H4 (cell line): ENCODE data around the gene BCAR3. TPM values are rescaled to one million over a fixed set of nuclear protein-coding genes. Genes with fewer than 3 reads are reported as not detected.
"Not testable (repeated sequence)": the region's sequence is repeated elsewhere in the genome, so short reads cannot be mapped to it uniquely, and the experiment has no call there.

Source experiments
- DNase-seq: peaks from one replicate; pipeline ENCODE4 v3.0.0-alpha.2; 2015; ENCODE audit warnings: low spot score
- total RNA-seq: library from RNA; depleted of rRNA; stranded (reverse); fragments of >200 nt; shearing (Covaris generic); gene quantifications from 2 replicates; pipeline ENCODE4 v1.2.3, GENCODE V29; 2014

The BCAR3 gene
- total RNA-seq, 1 experiment from 2014 or later = 23.7 TPM

DNA sequence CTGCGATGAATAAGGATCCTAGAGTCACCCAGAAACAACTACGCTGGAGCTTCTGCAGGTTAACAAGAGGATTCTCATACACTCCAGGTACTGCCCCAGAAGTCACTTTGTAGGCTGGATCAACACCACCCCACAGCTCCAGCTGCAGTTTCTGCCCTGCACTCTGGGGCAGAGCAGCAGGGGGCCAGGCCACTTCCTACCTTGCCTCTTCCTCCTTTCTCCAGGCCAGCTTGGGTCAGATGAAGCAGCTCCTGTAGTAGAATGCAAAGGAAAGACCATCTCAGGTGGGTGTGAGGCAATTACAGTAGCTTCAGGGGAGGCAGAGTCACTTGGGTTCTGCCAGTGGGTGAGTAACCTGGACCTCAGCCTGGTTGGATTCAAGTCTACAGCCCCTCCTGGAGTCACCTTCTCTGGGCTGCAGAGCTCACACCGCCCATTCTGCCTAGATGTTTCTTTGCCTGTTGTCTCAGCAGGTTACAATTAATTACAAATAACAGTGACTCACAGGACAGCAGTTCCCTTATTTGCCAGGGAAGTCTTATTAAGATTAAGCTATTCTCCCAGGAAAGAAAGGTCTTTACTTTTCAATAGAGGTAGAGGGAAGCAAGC is 24.4 kb upstream of the BCAR3 start:
- DNase-seq = no peak

DNA sequence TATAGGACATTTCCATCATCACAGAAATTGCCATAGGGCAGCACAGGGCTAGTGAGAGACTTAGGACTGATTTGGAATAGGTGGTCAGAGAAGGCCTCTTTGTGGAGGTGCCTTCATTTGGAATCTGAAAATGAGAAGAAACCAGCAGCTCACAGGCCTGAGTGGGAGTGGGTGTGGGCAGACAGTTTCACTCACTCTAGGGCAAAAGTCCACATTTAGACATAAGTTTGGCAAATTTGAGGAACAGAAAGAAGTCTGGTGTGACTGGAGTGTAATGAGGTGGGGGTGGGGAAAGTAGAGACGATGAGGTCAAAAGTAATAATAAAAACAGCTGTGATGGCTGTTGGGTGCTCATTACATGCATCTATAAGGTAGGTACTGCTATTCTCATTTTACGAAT is 22.4 kb upstream of the BCAR3 start:
- DNase-seq = no peak

DNA sequence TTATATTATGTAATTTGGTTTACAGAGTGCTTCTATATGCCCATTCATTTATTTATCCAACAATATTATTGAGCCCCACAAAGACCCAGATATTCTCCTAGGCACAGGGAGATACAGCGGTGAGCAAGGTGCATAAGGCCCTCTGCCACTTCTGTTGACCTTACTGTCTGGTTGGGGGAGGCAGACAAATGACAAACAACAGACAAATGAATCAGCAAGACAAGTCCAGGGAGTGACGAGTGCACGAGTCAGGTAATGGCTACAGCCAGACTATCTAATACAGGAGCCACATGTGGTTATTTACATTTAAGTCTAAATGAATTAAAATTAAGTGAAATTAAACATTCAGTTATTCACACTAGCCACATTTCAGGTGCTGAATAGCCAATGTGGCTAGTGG is 22.0 kb upstream of the BCAR3 start:
- DNase-seq = no peak

DNA sequence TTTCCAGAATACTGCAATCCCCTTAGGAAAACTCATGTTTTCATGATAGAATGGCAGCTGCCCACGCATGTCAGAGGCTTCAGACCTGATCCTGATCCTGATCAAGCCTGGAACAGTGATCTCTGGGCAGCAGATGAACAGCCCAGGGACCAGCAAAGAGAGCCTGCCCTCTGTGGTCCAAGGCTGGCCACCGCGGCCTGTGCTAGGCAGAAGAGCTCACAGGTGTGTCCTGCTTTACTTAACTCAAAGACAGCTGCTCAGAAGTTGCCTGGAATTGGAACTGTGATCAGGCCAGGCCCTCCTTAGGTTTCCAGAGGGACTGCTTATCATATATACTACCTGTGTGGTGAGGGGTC is 21.2 kb upstream of the BCAR3 start:
- DNase-seq = no peak

DNA sequence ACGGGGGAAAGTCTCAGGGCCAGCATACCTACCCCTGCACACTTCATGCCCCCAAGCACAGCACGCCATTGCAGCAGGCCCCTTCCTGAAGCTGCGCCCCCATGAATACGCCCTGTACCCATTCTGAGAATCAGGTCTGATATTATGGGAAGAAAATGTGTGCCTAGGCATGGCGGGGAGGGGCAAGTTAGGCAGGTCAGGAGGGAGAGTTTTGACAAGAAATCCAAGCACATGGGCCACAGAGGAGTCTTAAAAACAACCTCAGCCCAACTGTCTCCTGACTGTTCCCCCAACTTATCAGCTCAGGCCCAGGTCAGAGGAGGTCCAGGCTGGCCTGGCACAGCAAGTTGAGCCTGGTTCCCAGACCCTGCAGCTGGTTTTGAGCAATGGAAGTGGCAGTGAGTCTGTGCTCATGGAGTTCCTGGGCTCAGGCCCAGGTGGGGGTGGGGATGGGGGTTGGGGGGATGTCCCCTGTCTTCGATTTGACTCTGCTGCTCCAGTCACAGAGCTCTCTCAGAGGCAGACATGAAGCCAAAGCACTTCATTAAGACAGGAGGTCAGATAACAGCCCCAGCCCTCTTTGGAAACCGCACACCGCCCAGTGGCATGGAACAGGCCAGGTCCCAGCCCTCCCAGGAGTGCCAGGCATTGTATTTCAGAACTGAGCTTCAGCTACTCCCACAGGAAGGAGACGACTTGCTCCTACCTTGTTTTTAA is 20.6 kb upstream of the BCAR3 start:
- peak; percentile 81 for DNase-seq

DNA sequence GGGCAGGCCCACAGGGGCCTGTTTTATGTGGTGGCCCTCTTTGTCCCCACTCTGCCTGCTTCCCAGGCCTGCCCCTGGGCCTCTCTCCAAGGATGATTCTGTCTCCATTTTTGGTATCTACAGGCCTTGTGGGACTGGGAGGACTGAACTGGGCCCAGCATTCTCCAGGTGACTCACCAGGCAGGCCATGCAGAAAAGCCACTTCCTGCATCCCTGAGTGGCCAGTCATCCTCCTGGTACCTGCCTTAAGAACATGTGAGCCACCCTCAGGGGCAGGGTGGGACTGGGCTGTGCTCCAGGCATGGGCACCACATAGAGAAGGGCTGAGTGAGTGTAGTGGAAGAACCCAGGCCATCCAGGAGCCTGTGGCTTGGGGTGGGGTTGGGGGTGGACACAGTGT is 20.0 kb upstream of the BCAR3 start:
- peak; percentile 97 for DNase-seq

DNA sequence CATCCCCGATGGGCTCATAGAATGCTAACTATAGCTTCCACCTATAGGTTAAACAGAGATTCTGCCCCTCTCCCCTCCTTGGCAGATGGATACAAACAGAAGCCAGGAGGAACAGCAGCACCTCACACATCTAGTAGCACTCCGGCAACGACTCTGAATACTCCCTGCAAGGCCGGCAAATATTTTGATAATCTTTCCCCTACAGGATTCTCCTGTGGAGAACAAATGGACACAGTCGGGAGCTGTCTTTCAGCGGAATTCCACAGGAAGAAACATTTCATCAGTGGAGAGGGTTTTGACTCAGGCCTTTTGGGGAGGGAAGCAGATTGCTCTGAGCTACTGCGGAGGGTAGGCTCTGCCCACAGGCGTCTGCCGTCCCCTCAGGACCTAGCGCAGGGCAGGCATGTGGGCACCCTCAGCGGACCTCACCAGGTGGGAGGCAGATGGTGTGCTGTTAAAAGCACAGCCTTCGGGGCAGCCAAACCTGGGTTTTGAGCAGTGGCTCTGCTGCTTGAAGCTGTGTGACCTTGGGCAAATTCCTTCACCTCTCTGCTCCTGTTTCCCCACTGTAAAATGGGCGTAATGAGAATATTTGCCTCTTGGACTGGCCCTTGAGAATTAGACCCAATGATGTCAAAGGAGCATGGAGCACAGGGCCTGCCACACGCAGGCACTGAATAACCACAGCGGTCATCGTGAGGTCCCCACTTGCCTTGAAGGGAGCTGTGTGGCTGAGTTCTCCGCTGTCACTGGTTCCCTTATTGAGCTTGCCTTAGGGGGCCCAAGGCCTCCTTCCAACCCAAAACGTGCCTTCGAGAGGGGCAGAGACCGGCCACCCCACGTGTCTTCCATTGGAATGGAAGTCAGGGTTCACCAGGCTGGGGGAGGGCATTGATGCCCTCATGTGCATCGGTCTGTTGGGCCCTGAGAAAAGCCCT is 19.2 kb upstream of the BCAR3 start:
- DNase-seq = no peak

DNA sequence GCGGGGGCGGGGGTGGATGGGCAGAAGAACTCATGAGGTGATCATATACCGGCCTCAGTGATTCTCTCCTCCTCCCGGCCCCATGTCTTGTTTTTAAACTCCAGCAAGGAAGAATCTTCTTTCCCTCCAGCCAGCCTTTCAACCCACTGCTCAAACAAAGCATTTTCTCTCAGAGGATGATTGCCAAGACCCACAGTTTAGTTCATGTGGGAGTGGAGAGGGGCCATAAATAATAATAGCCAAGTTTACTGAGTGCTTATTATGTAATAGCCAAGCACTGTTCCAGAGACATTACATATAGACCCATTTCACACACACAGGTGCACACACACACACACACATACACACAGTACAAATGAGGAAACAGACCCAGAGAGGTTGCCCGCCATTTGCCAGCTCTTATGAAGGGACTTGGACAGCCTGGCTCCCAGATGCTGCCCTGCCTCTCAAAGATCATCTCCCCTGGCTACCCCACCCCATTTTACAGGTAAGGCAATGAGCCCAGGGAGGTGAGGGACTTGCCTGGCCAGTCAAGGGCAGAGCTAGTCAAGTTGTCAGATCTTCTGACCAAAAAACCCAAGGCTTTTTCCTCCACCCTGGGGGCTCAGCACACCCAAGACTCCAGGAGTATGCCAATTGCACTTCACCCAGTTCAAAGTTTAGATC is 18.0 kb upstream of the BCAR3 start:
- no peak for DNase-seq

DNA sequence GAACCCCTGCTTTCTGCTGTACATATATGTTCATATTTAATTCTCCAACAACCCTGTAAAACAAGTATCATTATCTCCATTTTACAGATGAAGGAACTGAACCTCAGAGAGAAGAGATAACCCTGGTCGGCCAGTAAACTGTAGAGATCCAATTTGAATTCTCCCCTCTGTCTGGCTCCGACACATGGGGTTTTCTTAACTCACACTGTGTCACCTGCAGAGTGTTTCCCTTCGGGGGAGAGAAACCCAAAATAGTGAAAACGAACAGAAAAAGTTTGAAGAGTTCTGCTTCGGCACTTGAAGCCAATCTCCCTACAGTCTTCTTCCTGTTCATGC is 17.4 kb upstream of the BCAR3 start:
- no peak for DNase-seq

DNA sequence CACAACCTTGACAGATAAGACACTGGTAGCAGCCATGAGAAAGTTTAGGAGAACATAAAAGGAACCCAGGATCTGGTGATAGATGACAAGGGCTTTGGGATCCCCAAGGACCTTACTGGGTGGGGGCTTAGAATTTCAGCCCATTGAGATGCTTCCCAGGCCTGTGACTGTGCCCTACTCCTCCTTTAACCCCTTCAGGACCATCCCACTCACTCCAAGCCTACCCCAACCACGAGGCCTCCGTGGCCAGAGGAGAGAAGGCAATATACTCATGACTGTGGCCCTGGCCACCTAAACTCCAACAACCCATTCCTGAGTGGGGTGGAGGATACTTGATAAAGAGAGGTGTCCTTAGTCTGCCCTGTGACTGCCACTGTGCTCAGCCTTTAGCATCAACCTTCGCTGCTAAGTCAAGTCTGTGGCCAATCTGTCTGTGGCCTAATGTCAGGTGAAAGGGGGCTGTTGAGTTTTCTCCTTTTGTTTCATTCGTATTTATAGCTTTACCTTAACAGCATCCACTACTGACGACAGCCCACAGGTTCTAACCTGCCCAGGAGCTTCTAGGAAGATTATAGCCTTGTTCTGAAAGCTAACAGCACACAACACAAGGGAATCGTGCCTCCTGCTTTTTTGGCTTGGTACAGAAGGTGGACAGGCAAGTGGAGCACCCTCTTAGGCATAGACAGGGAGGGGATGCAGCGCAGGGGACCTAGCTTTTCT is 16.9 kb upstream of the BCAR3 start:
- DNase-seq = no peak

DNA sequence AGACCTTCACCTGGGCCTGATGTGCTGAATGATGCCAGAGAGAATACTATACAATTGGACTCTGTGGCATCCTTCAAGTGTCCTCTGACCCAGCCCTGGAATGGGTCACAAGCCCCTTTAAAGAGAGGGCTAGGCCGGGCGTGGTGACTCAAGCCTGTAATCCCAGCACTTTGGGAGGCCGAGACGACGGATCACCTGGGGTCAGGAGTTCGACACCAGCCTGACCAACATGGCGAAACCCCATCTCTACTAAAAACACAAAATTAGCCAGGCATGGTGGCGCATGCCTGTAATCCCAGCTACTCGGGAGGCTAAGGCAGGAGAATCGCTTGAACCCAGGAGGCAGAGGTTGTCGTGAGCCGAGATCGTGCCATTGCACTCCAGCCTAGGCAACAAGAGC is 15.9 kb upstream of the BCAR3 start:
- DNase-seq = not testable (repeated sequence)

DNA sequence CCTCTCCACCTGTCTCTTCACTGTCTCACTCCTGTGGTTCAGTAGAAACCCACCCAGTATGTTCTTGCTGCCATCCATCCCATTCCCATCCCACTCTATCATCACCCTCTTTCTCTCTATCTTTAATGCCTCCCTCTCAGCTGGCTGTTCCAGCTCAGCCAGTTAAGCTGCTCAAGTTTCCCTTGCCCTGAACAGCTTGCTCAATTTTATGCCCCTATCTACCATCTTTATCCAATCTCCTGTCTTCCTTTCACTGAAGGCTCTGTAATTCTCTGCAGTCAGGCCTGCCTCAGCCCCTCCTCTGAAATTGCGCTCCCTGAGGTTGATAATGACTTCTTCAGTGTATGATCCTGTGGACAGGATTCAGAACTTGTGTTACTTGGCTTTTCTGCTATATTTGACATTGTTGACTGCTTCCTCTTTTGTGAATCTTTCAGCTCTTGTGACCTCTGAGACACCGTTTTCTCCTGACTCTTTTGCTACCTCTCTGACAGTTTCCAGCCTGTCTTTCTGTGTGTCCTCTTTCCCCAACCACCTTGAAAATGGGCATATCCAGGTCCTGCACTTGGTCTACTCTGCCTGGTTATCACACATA is 13.9 kb upstream of the BCAR3 start:
- DNase-seq = no peak

DNA sequence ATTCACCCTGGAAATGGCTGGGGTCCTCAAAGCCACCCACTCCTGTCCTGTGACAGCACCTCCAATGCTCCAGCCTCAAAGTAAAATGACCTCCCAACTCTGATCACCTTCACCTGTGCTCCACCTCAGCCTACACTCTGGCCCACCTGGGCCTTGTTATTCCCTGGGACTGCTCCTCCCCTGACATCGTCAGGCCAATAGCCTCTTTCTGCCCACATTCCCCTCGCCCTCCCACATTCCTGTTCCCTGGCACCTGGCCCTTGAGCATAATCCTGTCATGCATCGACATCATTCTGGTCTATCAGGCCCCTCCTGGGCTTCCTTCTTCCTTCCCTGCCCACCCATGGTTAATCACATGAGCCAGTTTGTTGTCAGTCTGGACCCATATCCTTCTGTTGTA is 13.2 kb upstream of the BCAR3 start:
- DNase-seq = no peak

DNA sequence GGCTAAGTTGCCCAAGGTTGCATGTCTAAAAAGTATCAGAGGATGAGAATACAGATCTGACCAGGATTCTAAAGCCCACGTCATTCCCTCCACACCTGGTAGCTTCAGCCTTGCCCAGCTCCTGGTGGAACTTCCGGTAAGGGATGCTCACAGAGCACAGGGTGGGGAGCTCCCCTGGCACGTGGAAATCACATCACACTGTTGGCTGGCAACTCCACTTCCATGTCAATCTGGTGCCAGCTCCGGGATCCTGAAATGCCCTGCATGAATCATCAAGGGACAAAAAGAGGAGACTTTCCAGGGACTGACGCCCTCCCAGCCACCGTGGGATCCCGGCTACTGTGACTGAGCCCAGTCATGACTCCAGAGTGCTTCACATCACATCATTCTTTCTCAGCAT is 12.4 kb upstream of the BCAR3 start:
- peak; percentile 65 for DNase-seq

DNA sequence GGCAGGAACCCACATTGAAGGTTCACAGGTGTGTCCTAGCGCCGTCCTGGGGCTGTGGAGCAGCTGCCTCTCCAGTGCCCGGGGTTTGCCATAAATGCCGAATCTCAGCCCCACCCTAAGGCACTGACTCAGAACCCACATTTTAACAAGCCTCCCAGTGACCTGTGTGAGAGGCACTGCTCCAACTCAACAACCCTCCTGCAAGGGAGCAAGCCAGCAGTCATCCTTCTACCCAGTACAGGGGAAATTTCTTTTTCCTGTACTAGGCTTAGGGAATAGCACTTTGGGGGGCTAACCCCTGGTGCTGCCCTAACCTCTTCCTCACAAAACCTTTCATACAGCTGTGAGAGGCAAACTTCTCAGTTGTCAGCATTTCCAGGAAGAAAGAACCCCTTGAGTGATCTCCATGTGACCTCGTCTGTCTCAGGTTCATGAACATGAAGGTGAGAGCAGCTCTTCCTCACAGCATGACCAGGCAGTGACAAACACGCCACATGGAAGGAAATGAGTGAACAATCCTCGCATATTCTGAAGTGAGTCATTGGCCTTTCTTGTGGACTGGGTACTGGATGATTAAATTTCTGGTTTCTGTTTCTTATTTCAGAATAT is 11.4 kb upstream of the BCAR3 start:
- peak; percentile 61 for DNase-seq

DNA sequence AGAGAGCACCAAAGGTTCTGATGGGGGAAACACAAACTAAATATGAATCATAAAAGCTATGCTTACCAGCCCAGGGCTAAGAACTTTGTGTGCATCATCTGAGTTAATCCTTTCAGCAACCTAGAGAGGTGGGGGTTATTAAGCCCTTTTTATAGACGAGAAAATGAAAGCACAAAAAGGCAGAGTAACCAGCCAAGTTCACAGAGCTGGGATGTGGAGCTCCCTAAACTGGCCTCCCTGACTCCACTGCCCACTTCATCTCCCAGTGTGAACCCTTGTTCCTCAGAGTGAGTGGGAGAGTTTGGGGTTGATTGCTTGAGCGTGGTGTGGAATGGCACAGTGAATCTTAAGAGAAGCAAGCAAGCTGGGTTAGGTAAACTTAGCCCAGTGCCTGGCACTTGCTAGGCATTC is 10.8 kb upstream of the BCAR3 start:
- DNase-seq = no peak

DNA sequence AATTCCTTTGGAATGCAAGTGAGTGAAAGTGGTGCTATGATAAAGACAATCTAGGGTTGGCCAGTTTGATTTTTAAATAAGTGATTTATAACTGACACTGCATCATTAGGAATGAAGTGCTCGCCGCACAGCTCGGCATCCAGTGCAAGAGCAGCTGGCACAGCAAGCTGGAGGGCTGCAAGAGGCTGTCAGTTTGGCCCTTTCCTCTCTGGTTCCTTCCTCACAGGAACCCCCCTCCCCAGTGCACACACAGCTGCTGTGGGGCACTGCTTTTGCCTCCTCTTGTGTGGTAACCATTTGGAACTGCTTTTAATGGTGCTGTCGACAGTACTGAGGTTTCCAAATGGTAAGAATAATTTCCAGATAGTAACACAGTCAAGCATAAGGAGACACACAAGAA is 10.4 kb upstream of the BCAR3 start:
- no peak for DNase-seq

DNA sequence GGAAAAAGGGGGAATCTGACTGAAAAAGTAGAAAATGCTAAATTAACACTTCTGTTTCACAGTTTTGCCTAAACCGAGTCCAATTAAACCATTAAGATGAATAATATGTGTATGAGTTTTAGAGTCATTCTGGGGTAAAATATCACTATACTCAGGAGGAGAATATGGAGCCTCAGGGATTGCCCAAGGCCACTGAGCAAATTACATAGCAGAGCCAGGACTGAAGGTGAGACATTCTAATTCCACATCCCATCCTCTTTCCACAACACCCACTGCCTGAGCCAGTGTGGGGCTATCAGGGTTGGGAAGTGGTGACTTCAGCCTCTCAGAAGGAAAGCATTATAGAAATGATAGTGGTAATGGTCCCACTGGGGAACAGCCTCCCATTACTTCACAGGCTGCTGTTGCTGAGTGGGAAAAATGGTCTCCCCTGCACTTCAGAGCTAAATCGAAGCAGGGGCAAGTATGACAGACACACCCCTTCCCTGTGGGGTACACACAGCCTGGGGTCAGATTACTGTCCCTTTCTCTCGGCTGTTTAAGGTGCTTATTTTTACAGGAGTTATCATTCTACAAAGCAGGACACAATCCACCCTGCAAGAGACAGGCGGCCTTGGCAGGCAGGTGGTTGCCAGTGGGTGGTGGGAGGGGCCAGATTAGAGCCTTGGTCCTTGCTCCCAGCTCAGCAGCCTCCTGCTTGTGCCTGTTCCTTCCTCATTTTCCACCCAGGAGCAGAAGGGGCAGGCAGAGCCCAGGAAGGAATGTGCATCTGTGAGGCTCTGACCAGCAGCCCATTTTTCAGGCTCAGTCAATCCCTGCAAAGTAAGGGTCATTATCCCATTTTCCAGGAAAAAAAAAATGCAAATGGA is 9.5 kb upstream of the BCAR3 start:
- no peak for DNase-seq

DNA sequence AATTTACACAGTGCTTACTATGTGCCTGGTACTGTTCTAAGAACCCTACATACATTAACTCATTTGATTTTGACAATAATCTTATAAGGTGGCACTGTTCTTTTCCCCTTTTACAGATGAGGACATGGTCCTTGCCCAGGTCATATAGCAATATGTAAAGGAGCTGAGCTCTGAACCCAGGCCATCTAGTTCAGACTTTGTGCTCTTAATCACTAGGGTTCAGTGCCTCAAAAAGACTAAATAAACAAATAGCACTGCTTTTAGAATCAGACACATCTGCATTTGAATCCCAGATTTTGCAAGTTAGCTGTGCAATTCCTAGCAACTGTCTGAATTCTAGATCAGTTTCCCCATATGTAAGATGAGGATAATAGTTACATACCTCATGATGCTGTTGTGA is 8.7 kb upstream of the BCAR3 start:
- DNase-seq = no peak
